Natural killer cell (primary cell): ENCODE results near the gene C15orf40. TPM values are rescaled to one million over a fixed set of nuclear protein-coding genes. Genes with fewer than 3 reads are reported as not detected.

ENCODE experiments used
- ATAC-seq, 3 donors: fragments of 150-1000 bp in 2 of 3; fragments of 200-7000 bp in 1 of 3; cut with Tn5 transposase; 1 replicate in 1 of 3; 2 replicates in 2 of 3; pipeline ENCODE4 v1.10.0; 2021; ENCODE audit warnings: mild to moderate bottlenecking in 2 of 3, moderate library complexity in 2 of 3
- DNase-seq, 2 donors: peaks; one replicate each; pipeline versions ENCODE4 v3.0.0 to v3.0.0-alpha.2; 2013 to 2021; ENCODE audit warnings: mixed read lengths in 1 of 2
- H3K27ac ChIP-seq: one replicate; pipeline ENCODE4 v1.5.1; 2013; ENCODE audit warnings: mild to moderate bottlenecking, low read length
- H3K27me3 ChIP-seq: one replicate; pipeline ENCODE4 v1.6.1; 2013; ENCODE audit warnings: low read length; ENCODE audit not compliant: control insufficient read depth, insufficient read depth
- H3K36me3 ChIP-seq: one replicate; pipeline ENCODE4 v1.6.1; 2013; ENCODE audit warnings: low read length; ENCODE audit not compliant: control insufficient read depth, insufficient read depth
- H3K4me1 ChIP-seq: one replicate; pipeline ENCODE4 v1.6.1; 2013; ENCODE audit warnings: low read length; ENCODE audit not compliant: control insufficient read depth, insufficient read depth
- H3K4me3 ChIP-seq: one replicate; pipeline ENCODE4 v1.5.1; 2013; ENCODE audit warnings: low read length
- H3K9me3 ChIP-seq: one replicate; pipeline ENCODE4 v1.6.1; 2013; ENCODE audit warnings: low read length; ENCODE audit not compliant: control insufficient read depth, insufficient read depth
- H3K27ac Mint-ChIP-seq, 2 donors: one replicate each; pipeline ENCODE4 v1.8.0; 2022; ENCODE audit warnings: mild to moderate bottlenecking in 2 of 2, mixed read lengths in 2 of 2, moderate library complexity in 1 of 2
- H3K27me3 Mint-ChIP-seq, 2 donors: one replicate each; pipeline ENCODE4 v1.8.0; 2022; ENCODE audit warnings: low read depth in 2 of 2, mixed read lengths in 2 of 2
- H3K36me3 Mint-ChIP-seq: one replicate; pipeline ENCODE4 v1.8.0; 2022; ENCODE audit warnings: mixed read lengths
- H3K4me1 Mint-ChIP-seq, 2 donors: one replicate each; pipeline ENCODE4 v1.8.0; 2022; ENCODE audit warnings: mixed read lengths in 2 of 2
- H3K4me3 Mint-ChIP-seq: one replicate; pipeline ENCODE4 v1.8.0; 2022; ENCODE audit warnings: mild to moderate bottlenecking, moderate library complexity, mixed read lengths
- H3K9me3 Mint-ChIP-seq, 2 donors: one replicate each; pipeline ENCODE4 v1.8.0; 2022; ENCODE audit warnings: mixed read lengths in 2 of 2
- WGBS: methylation state at CpG from one replicate; pipeline ENCODE4 v1.1.7; 2013; ENCODE audit warnings: missing lambda C conversion rate; ENCODE audit not compliant: insufficient coverage; 5-methylcytosine and 5-hydroxymethylcytosine counted together
- intact Hi-C: fragments of 100-400 bp; cut with micrococcal nuclease; formaldehyde crosslinking; loops from one replicate; pipeline ENCODE4 v1.14.2; 2022
- total RNA-seq, 4 donors: library from RNA; stranded (reverse); fragments of 120-200 nt in 1 of 4; gene quantifications; one replicate each; pipeline versions ENCODE4 v1.2.3 to v1.2.4, GENCODE V29; 2013 to 2022
- TF ChIP-seq, protein P1 (sequence below): fragments of 200-600 bp; IDR thresholded peaks from one replicate; pipeline ENCODE4 v1.8.0; 2022; ENCODE audit warnings: antibody characterized with exemption

Gene C15orf40
- total RNA-seq, 3 donors from 2014 or later (not counting 1 experiment from before 2014, with no cell fraction given) = 12.5 to 16.0 (median 15.1) TPM

DNA sequence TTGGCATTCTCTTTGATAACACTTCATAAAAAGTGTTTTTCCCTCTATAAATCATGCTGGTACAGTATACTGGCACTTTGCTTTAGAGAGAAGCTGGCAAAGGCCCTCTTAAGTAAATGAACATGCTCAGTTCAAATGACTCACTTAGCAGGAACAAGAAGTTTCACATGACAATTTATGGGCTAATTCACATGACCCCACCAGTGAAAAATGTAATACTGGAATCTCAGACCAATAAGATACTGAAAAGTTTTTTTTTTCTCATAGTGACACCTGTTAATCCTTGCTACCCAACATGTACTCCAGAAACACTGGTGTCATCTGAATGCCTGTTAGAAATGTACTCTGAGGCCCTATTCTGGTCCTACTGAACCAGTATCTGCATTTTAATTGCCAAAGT, 41.7 kb upstream of the C15orf40 start:
- H3K9me3 Mint-ChIP-seq = no peaks in the 10 kb centered on the region
- Histone ChIP-seq H3K36me3 (peaks cover 60% of the 10 kb centered on the region), H3K9me3 (no peaks in the 10 kb centered on the region), H3K27me3 (no peaks in the 10 kb centered on the region), H3K27ac (no peak overlapping the region), H3K4me1 (no peaks in the 10 kb centered on the region), H3K4me3 (no peak overlapping the region)
- peaks cover 25 to 32% of the 10 kb centered on the region in 2 donors for H3K4me1 Mint-ChIP-seq
- TF ChIP-seq, protein P1, sequence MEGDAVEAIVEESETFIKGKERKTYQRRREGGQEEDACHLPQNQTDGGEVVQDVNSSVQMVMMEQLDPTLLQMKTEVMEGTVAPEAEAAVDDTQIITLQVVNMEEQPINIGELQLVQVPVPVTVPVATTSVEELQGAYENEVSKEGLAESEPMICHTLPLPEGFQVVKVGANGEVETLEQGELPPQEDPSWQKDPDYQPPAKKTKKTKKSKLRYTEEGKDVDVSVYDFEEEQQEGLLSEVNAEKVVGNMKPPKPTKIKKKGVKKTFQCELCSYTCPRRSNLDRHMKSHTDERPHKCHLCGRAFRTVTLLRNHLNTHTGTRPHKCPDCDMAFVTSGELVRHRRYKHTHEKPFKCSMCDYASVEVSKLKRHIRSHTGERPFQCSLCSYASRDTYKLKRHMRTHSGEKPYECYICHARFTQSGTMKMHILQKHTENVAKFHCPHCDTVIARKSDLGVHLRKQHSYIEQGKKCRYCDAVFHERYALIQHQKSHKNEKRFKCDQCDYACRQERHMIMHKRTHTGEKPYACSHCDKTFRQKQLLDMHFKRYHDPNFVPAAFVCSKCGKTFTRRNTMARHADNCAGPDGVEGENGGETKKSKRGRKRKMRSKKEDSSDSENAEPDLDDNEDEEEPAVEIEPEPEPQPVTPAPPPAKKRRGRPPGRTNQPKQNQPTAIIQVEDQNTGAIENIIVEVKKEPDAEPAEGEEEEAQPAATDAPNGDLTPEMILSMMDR = no peak
- no peaks in the 10 kb centered on the region for H3K27me3 Mint-ChIP-seq
- H3K36me3 Mint-ChIP-seq = no peaks in the 10 kb centered on the region
- intact Hi-C loops = no loop called here
- H3K4me3 Mint-ChIP-seq = no peak overlapping the region
- no peak for ATAC-seq
- no peak overlapping the region for H3K27ac Mint-ChIP-seq
- DNase-seq = no peak

- H3K27me3 ChIP-seq = no peaks in the 10 kb centered on the region
- H3K36me3 ChIP-seq = peaks cover 53% of the 10 kb centered on the region
- no peaks in the 10 kb centered on the region for H3K36me3 Mint-ChIP-seq
Measured at GRCh38 chr15:83046558-83047127, 35.2 kb upstream of the C15orf40 start.

DNA sequence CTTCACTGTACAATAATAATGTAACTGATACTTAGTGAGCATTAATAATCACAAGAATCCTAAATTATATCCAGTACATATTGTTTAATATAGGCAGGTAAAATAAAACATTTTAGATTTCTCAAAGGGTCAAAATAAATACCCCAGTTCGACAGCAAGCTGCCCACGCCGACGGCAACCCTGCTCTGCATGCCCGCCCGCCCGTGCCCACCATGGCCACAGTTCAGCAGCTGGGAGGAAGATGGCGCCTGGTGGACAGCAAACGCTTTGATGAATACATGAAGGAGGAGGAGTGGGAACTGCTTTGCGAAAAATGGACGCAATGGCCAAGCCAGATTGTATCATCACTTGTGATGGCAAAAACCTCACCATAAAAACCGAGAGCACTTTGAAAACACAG, 32.7 kb upstream of the C15orf40 start:
- Mint-ChIP-seq H3K36me3 (peaks cover 2% of the 10 kb centered on the region), H3K4me1 (peaks cover 33 to 39% of the 10 kb centered on the region in 2 donors), H3K27me3 (no peaks in the 10 kb centered on the region), H3K9me3 (no peaks in the 10 kb centered on the region), H3K4me3 (no peak overlapping the region), H3K27ac (peak overlapping the region in 1 of 2 donors; percentile 10)
- no peak overlapping the region for H3K4me3 ChIP-seq
- no peaks in the 10 kb centered on the region for H3K4me1 ChIP-seq
- TF ChIP-seq, protein P1 = no peak
- H3K27me3 ChIP-seq = no peaks in the 10 kb centered on the region
- H3K36me3 ChIP-seq = peaks cover 51% of the 10 kb centered on the region
- ATAC-seq (no peak), DNase-seq (no peak)
- 98% methylated on average over 12 of the region's 12 CpGs for WGBS
- H3K9me3 ChIP-seq = no peaks in the 10 kb centered on the region
- no peak overlapping the region for H3K27ac ChIP-seq
- intact Hi-C loops = no loop called here

More at GRCh38 chr15:83046558-83047127, 35.2 kb upstream of the C15orf40 start:
- H3K27me3 Mint-ChIP-seq = no peaks in the 10 kb centered on the region
- H3K27ac ChIP-seq = no peak overlapping the region
- no peaks in the 10 kb centered on the region for H3K9me3 ChIP-seq
- 100% methylated on average over 1 of the region's 3 CpGs for WGBS
- peak overlapping the region; percentile 1 to 5 for H3K27ac Mint-ChIP-seq
- no peaks in the 10 kb centered on the region for H3K9me3 Mint-ChIP-seq
- DNase-seq (no peak), ATAC-seq (no peak)
- no peaks in the 10 kb centered on the region for H3K4me1 ChIP-seq
- H3K4me1 Mint-ChIP-seq = peaks cover 30 to 34% of the 10 kb centered on the region in 2 donors
- TF ChIP-seq, protein P1 = no peak
- no peak overlapping the region for H3K4me3 ChIP-seq
- intact Hi-C loops = no loop called here
- H3K4me3 Mint-ChIP-seq = no peak overlapping the region

- intact Hi-C loops = no loop called here
Measured at GRCh38 chr15:83039206-83039605, 27.8 kb upstream of the C15orf40 start.

More at GRCh38 chr15:83039206-83039605, 27.8 kb upstream of the C15orf40 start:
- Mint-ChIP-seq H3K36me3 (peaks cover 24% of the 10 kb centered on the region), H3K4me3 (no peak overlapping the region), H3K9me3 (no peaks in the 10 kb centered on the region), H3K27ac (peak overlapping the region; percentile 70 to 85), H3K4me1 (peaks cover 53 to 58% of the 10 kb centered on the region in 2 donors), H3K27me3 (no peaks in the 10 kb centered on the region)
- H3K9me3 ChIP-seq = no peaks in the 10 kb centered on the region
- peaks cover 3% of the 10 kb centered on the region for H3K4me1 ChIP-seq
- WGBS = 100% methylated on average over 1 of the region's 1 CpG
- H3K27me3 ChIP-seq = no peaks in the 10 kb centered on the region
- DNase-seq = no peak
- no peak for ATAC-seq
- H3K4me3 ChIP-seq = no peak overlapping the region
- TF ChIP-seq, protein P1 = no peak
- H3K27ac ChIP-seq = no peak overlapping the region
- peaks cover 35% of the 10 kb centered on the region for H3K36me3 ChIP-seq
